HG03460 (cell line): ENCODE data around the gene ZSWIM7.
A peak's percentile ranks its signal among the peaks of the same experiment; 100 is the strongest.
"Not testable (repeated sequence)": the region's sequence is repeated elsewhere in the genome, so short reads cannot be mapped to it uniquely, and the experiment has no call there.

Experiments used
- ATAC-seq: cut with Tn5 transposase; IDR thresholded peaks from one replicate; pipeline ENCODE4 v1.9.1; 2021; ENCODE audit not compliant: unreplicated experiment

The ZSWIM7 gene

GRCh38 chr17:15958484-15958854 is 41.0 kb downstream of the ZSWIM7 start:
- ATAC-seq, result no peak

GRCh38 chr17:15957608-15958307 is 41.7 kb downstream of the ZSWIM7 start:
- ATAC-seq, result no peak

GRCh38 chr17:15957206-15957605 is 42.3 kb downstream of the ZSWIM7 start:
- ATAC-seq, result no peak

GRCh38 chr17:15955793-15956541 is 43.5 kb downstream of the ZSWIM7 start:
- no peak for ATAC-seq

DNA sequence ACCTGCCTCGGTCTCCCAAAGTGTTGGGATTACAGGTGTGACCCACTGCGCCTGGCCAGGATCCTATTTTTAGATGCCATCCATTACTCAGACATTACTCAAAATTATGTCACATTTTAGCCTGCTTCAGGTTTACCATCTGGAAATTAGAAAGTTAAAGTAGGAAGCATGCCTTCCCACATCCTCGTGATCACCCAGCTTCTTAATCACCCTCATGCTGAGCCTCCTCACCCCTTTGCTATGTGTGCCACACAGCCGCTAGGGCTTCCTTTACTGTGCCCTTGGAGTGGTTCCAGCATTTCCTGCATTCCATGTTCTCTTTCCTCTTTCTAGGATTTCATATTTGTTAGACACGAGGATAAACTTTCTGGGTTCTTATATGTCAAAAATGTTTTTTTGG is 45.3 kb downstream of the ZSWIM7 start:
- no peak for ATAC-seq

- no peak for ATAC-seq
These were observed 46.4 kb downstream of the ZSWIM7 start for GRCh38 chr17:15952916-15953790.

- ATAC-seq, result no peak
These were observed 47.4 kb downstream of the ZSWIM7 start for GRCh38 chr17:15952048-15952532.

GRCh38 chr17:15951368-15952047 is 48.0 kb downstream of the ZSWIM7 start:
- no peak for ATAC-seq

GRCh38 chr17:15947976-15948752 is 51.3 kb downstream of the ZSWIM7 start:
- ATAC-seq, result no peak

- no peak for ATAC-seq
These were observed 52.2 kb downstream of the ZSWIM7 start for GRCh38 chr17:15947271-15947670.

DNA sequence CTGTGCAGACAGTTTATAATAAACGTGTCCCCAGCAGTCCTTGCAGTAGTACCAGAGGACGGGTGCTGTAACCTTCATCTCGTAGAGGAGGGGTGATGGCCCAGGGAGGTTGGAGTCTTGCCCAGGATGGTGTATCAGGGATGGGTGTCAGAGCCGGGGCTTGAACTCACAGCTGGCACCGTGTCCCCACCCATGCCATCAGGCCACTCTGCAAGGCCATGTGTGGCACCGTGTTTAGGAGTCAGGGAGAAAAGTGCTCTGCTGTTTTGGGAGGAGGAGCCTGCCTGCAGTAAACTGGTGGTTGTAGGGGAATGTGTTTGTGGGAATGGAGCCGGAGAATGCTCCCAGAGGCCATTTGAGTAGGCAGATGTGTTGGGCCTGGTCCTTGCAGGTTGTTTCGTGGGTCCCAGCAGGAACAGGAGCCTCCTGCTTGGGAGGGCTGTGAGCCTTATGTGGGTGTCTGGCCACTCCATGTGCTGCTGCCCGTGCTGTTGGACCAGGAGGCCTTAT is 52.8 kb downstream of the ZSWIM7 start:
- no peak for ATAC-seq

- ATAC-seq, result peak; percentile 25
These were observed 53.8 kb downstream of the ZSWIM7 start for GRCh38 chr17:15945527-15946191.

DNA sequence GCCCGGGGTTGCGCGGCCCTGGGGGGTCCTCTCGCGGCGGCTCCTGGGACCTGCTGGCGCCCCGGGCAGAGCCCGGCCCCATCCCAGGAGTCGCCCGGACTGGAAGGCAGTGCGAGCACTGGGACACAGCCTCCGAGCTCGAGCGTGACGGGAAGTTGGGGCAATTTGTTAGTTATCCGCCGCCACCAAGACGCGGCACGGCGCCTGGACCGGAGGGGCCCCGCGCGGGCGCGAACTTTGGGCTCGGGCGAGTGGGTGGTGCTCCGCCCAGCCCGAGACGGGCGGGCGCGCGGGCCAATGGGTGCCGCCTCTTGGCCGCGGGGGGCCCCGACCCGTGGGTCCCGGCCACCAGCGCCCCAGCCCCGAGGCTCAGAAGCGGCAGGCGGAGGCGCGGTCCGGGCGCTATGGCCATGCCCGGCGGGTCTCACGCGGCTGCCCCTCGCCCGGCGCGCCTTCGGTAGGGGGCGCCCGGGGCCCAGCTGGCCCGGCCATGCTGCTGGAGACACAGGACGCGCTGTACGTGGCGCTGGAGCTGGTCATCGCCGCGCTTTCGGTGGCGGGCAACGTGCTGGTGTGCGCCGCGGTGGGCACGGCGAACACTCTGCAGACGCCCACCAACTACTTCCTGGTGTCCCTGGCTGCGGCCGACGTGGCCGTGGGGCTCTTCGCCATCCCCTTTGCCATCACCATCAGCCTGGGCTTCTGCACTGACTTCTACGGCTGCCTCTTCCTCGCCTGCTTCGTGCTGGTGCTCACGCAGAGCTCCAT is 54.6 kb downstream of the ZSWIM7 start, which contains the start of gene ADORA2B:
Gene ADORA2B (plus strand): TSS at position 372 of the 768 bp plus-strand sequence. CDS start 119 bp downstream, at position 491.
- ATAC-seq, result peak; percentile 51

- no peak for ATAC-seq
These were observed 55.3 kb downstream of the ZSWIM7 start for GRCh38 chr17:15943971-15944758.

DNA sequence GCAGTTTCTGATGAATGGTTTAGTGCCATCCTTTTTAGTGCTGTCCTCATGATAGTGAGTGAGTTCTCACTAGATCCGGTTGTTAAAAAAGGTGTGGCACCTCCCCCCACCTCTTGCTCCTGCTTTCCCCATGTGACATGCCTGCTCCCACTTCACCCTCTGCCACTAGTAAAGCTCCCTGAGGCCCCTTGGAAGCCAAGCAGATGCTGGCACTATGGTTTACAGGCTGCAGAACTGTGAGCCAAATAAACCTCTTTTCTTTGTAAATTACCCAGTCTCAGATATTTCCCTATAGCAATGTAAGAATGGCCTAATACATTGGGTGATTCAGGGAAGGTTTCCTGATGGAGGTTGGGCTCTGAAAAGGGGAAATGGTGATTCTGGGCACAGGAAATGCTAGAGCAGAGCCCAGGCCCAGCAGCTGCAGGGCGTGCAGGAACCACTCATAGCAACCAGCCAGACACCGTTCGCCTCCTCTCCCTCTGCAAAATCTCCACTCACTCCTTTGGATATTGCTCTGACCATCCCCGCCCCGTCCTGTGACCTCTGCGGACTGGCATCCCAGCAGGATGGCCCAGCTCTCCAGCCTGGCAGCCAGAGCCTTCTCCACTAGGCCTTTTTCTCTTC is 57.2 kb downstream of the ZSWIM7 start:
- no peak for ATAC-seq

DNA sequence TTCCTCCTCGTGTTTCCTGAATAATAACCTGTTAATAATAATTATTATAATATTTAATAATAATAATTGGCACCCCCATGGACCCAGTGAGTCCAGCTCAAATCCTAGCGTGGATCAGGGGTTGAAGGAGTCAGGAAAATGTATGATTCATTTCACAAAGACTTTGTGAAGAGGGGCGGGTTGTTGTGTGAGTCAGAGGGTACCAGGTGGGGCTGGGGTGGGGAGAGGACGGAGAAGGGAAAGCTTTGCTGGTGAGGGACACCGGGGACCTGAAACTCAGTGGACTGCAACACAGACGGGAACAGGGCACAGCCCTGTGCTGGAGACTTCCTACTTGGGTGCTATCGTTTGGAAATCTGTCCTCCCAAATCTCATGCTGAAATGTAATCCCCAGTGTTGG is 57.7 kb downstream of the ZSWIM7 start:
- ATAC-seq, result no peak

GRCh38 chr17:15936481-15936880 is 63.0 kb downstream of the ZSWIM7 start:
- ATAC-seq, result not testable (repeated sequence)
